Ascending aorta (tissue), 2 donors: Measurements from ENCODE around the gene CNNM3. TPM values are rescaled to one million over a fixed set of nuclear protein-coding genes. Genes with fewer than 3 reads are reported as not detected.

Experiments used
- DNase-seq, 2 donors: peaks; one replicate each; pipeline ENCODE4 v3.0.0-alpha.2; 2019; ENCODE audit warnings: low spot score in 2 of 2
- H3K27ac ChIP-seq, 2 donors: fragments of 200-600 bp; sonication (generic); one replicate each; pipeline ENCODE4 v1.5.1; 2016 to 2017; ENCODE audit warnings: mild to moderate bottlenecking in 1 of 2
- H3K27me3 ChIP-seq: fragments of 200-600 bp; sonication (generic); one replicate; pipeline ENCODE4 v1.5.1; 2017
- H3K36me3 ChIP-seq, 2 donors: fragments of 200-600 bp; sonication (generic); one replicate each; pipeline ENCODE4 v1.5.1; 2016
- H3K4me1 ChIP-seq, 2 donors: fragments of 200-600 bp; sonication (generic); one replicate each; pipeline ENCODE4 v1.5.1; 2016 to 2017; ENCODE audit warnings: mild to moderate bottlenecking in 1 of 2
- H3K4me3 ChIP-seq, 2 donors: fragments of 200-600 bp; sonication (generic); one replicate each; pipeline ENCODE4 v1.5.1; 2016 to 2017; ENCODE audit warnings: mild to moderate bottlenecking in 1 of 2
- H3K9me3 ChIP-seq, 2 donors: fragments of 200-600 bp; sonication (generic); one replicate each; pipeline ENCODE4 v1.5.1; 2016
- intact Hi-C: fragments of 100-400 bp; cut with DNase I; formaldehyde crosslinking; loops from one replicate; pipeline ENCODE4 v1.15.1; 2023
- total RNA-seq: library from RNA; depleted of rRNA; stranded (reverse); fragments of >200 nt; gene quantifications from one replicate; pipeline ENCODE4 v1.1.0, GENCODE V29; 2016
- TF ChIP-seq, protein P1 (sequence below), 3 experiments: fragments of 200-600 bp in 2 of 3; fragments of 450-650 bp in 1 of 3; sonication (generic) in 2 of 3; IDR thresholded peaks; one replicate each; pipeline ENCODE4 v1.5.1; 2016 to 2019; ENCODE audit warnings: antibody characterized with exemption in 3 of 3, mild to moderate bottlenecking in 1 of 3, moderate library complexity in 1 of 3

The CNNM3 gene
- total RNA-seq, 1 donor from 2014 or later, result 24.5 TPM

DNA sequence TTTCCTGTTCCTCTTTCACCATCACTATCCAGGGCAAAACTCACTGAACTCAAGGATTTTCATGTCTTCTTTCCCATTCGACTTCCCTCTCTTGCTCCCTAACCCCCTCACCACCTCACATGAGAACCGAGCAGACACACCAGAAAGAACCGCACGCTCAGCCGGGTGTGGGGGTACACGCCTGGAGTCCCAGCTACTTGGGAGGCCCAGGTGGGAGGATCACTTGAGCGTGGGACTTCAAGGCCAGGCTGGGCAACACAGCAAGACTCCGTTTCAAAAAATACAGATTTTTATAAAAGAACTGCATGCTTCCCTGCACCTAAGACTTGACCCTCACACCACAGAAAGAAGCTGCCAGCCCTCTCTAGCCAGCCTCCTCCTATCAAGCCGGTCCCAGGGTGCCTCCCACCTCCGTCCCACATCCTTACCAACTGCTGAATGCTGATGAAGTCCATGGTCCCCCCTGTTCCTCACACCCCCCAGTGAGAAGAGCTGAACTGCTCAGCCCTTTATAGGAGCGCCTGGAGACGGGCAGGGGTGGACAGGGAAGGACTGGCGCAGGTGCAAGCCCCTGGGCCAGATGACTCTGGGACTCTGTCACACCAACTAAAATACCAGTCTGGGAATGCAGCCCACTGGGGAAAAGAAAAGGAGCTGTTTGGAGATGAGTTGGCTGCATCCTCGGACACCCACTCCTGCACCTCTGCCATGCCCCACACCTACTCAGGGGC is 27.6 kb downstream of the CNNM3 start, which contains the start of gene ANKRD23:
Gene ANKRD23 (minus strand): TSS at position 484 of the 731 bp plus-strand sequence. CDS start 29 bp downstream, at position 455.
- no peak within 1 kb of the TSS for H3K4me3 ChIP-seq
- TF ChIP-seq, protein P1, sequence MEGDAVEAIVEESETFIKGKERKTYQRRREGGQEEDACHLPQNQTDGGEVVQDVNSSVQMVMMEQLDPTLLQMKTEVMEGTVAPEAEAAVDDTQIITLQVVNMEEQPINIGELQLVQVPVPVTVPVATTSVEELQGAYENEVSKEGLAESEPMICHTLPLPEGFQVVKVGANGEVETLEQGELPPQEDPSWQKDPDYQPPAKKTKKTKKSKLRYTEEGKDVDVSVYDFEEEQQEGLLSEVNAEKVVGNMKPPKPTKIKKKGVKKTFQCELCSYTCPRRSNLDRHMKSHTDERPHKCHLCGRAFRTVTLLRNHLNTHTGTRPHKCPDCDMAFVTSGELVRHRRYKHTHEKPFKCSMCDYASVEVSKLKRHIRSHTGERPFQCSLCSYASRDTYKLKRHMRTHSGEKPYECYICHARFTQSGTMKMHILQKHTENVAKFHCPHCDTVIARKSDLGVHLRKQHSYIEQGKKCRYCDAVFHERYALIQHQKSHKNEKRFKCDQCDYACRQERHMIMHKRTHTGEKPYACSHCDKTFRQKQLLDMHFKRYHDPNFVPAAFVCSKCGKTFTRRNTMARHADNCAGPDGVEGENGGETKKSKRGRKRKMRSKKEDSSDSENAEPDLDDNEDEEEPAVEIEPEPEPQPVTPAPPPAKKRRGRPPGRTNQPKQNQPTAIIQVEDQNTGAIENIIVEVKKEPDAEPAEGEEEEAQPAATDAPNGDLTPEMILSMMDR (IDR thresholded peaks at IDR 0.05), result no peak
- H3K27ac ChIP-seq, result no peak within 1 kb of the TSS
- H3K36me3 ChIP-seq, result peaks cover 16 to 23% of the 10 kb centered on the region in 2 donors
- H3K4me1 ChIP-seq, result no peaks in the 10 kb centered on the region
- DNase-seq, result no peak
- no peaks in the 10 kb centered on the region for H3K9me3 ChIP-seq
- intact Hi-C loops, result no loop called here
- no peaks in the 10 kb centered on the region for H3K27me3 ChIP-seq

DNA sequence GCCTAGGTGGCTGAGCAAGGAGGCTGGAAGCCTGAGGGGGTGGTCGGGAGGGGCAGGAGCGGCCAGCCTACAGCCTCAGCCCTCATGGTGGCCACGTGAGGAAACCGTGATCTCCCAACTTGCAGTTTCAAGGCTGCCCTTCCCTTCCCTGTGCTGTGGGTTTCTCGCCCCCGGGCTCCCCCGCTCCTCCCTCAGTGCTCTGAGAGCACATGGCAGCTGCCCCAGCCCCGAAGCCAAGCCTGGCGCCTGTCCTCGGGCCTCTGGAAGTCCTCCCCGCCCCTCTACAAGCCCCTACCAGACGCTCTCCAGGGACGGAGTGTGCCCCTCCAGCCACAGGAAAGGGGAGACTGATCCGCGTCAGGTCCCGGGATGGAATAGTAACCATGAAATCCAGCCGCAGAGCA is 28.3 kb downstream of the CNNM3 start:
- intact Hi-C loops, result no loop called here
- no peak overlapping the region for H3K4me3 ChIP-seq
- no peak for DNase-seq
- no peaks in the 10 kb centered on the region for H3K9me3 ChIP-seq
- peaks cover 18 to 30% of the 10 kb centered on the region in 2 donors for H3K36me3 ChIP-seq
- no peaks in the 10 kb centered on the region for H3K4me1 ChIP-seq
- no peak overlapping the region for H3K27ac ChIP-seq
- H3K27me3 ChIP-seq, result no peaks in the 10 kb centered on the region
- TF ChIP-seq, protein P1 (IDR thresholded peaks at IDR 0.05), result no peak

DNA sequence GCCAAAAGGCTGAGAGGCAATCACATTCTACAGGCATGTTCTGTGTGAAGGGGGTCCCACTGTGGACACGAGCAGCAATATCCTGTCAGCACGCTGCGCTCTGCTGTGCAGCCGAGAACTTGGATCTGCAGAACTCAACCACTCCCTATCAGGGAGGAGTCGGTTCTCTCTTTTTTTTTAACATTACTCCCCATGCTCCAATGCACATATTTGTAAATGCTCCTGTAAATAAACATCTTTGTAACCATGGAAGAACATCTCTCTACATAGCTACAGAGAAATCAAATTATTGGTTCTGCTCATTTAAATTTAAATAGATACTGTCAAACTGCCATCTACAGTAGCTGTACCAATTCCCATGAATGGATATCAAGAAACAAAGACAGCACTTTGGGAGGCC is 30.8 kb downstream of the CNNM3 start:
- TF ChIP-seq, protein P1 (IDR thresholded peaks at IDR 0.05), result no peak
- no peak overlapping the region for H3K4me3 ChIP-seq
- H3K27ac ChIP-seq, result no peak overlapping the region
- H3K4me1 ChIP-seq, result no peaks in the 10 kb centered on the region
- DNase-seq, result no peak
- H3K36me3 ChIP-seq, result peaks cover 37 to 50% of the 10 kb centered on the region in 2 donors
- H3K9me3 ChIP-seq, result no peaks in the 10 kb centered on the region
- intact Hi-C loops, result no loop called here
- H3K27me3 ChIP-seq, result no peaks in the 10 kb centered on the region

DNA sequence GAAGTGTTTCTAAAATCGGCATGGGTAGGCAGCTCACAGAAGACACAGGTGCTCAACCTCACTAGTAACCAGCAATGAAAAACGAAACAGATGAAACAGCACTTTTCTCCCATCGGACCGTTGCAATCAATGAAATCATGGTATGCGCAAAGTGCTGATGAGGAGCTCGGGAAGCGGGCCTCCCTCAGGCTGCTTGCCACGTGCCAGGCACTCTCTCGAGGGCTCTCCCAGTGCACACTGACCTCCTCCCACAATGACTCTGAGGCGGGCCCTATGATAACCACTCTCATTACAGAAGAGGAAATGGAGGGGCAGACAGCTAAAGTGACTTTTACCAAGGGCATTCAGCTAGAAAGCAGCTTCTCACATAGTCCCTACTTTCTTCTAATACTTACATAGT is 31.5 kb downstream of the CNNM3 start:
- Histone ChIP-seq H3K36me3 (peaks cover 42 to 57% of the 10 kb centered on the region in 2 donors), H3K4me3 (no peak overlapping the region), H3K9me3 (no peaks in the 10 kb centered on the region), H3K27ac (no peak overlapping the region), H3K27me3 (no peaks in the 10 kb centered on the region), H3K4me1 (no peaks in the 10 kb centered on the region)
- no peak for DNase-seq
- intact Hi-C loops, result no loop called here
- TF ChIP-seq, protein P1 (IDR thresholded peaks at IDR 0.05), result no peak

- H3K9me3 ChIP-seq, result no peaks in the 10 kb centered on the region
- peaks cover 43 to 64% of the 10 kb centered on the region in 2 donors for H3K36me3 ChIP-seq
- H3K27ac ChIP-seq, result no peak overlapping the region
- H3K4me1 ChIP-seq, result no peaks in the 10 kb centered on the region
- H3K27me3 ChIP-seq, result no peaks in the 10 kb centered on the region
- DNase-seq, result no peak
- TF ChIP-seq, protein P1 (IDR thresholded peaks at IDR 0.05), result no peak
- intact Hi-C loops, result no loop called here
- H3K4me3 ChIP-seq, result no peak overlapping the region
Measured at GRCh38 chr2:96848264-96848663, 32.2 kb downstream of the CNNM3 start.
